ENCODE measurements around the gene KCNH3. TPM values are rescaled to one million over a fixed set of nuclear protein-coding genes. Genes with fewer than 3 reads are reported as not detected.

Gene KCNH3
- total and polyA plus RNA-seq, 2 donors (not counting 1 experiment from before 2014, with no cell fraction given) = 0.05 to 0.17 TPM

DNA sequence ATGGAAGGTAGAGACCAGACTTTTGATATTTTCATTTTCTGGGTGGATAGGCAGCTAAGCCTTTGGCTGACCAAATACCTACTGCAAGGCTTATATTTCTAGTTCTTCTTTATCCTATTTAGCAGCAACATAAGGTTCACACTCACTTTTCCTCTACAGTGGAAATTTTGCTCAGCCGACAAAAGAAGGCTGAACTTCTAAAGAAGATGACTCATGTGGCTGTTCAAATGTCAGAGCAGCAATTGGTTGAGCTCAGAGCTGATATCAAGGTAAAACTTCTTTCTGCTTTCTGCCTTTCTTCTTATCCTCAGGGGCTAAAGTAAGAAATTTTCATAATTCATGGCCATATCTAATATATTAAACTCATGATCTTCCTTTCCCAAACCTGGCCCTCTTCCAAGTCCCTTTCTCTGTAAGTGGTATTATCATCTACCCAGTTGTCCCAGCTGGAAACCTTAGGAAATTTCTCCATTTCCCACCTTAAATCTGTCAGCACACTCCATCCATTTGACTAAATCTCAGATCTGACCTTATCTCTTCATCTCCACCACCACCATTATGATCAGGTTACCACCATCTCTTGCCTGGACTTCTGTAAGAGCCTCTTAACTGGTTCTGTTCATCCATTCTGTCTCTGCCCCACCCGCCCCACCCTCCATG is 19.8 kb upstream of the KCNH3 start:
- Histone ChIP-seq H3K9me3 (ENCODE audit: control insufficient read depth, insufficient read depth, low read depth, low read length) (no peaks in the 10 kb centered on the region), H2AFZ (ENCODE audit: low read length) (no peak overlapping the region), H3K27me3 (ENCODE audit: control insufficient read depth, insufficient read depth, low read length) (no peaks in the 10 kb centered on the region), H3K4me3 (replicated peaks in 1 of 4; ENCODE audit: control extremely low read depth in 1 of 4, insufficient read depth in 1 of 4, low read depth in 3 of 4, low read length in 4 of 4) (no peak overlapping the region), H3K79me2 (ENCODE audit: control insufficient read depth, insufficient read depth, low read length) (no peaks in the 10 kb centered on the region), H3K4me2 (ENCODE audit: extremely low read depth, insufficient read depth, low read length) (no peak overlapping the region), H3K27ac (ENCODE audit: insufficient read depth, low read length) (no peak overlapping the region), H3K9ac (ENCODE audit: insufficient read depth, low read length) (no peak overlapping the region), H3K36me3 (ENCODE audit: control insufficient read depth, insufficient read depth, low read length) (no peaks in the 10 kb centered on the region), H4K20me1 (ENCODE audit: control insufficient read depth, extremely low read depth, insufficient read depth, low read length) (no peaks in the 10 kb centered on the region), H3K4me1 (ENCODE audit: control insufficient read depth, extremely low read depth, insufficient read depth, low read length) (peaks cover 5% of the 10 kb centered on the region)
- TF ChIP-seq, protein P1, sequence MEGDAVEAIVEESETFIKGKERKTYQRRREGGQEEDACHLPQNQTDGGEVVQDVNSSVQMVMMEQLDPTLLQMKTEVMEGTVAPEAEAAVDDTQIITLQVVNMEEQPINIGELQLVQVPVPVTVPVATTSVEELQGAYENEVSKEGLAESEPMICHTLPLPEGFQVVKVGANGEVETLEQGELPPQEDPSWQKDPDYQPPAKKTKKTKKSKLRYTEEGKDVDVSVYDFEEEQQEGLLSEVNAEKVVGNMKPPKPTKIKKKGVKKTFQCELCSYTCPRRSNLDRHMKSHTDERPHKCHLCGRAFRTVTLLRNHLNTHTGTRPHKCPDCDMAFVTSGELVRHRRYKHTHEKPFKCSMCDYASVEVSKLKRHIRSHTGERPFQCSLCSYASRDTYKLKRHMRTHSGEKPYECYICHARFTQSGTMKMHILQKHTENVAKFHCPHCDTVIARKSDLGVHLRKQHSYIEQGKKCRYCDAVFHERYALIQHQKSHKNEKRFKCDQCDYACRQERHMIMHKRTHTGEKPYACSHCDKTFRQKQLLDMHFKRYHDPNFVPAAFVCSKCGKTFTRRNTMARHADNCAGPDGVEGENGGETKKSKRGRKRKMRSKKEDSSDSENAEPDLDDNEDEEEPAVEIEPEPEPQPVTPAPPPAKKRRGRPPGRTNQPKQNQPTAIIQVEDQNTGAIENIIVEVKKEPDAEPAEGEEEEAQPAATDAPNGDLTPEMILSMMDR (conservative IDR thresholded peaks at IDR 0.05 in 1 of 2, IDR thresholded peaks at IDR 0.05 in 1 of 2; ENCODE audit: low read depth in 1 of 2, low read length in 2 of 2) = no peak
- no peak for TF ChIP-seq EZH2 (IDR thresholded peaks at IDR 0.05; ENCODE audit: low read length, missing control alignments)
- DNase-seq (ENCODE audit: low read depth in 2 of 2) = peak; percentile 53 to 63

DNA sequence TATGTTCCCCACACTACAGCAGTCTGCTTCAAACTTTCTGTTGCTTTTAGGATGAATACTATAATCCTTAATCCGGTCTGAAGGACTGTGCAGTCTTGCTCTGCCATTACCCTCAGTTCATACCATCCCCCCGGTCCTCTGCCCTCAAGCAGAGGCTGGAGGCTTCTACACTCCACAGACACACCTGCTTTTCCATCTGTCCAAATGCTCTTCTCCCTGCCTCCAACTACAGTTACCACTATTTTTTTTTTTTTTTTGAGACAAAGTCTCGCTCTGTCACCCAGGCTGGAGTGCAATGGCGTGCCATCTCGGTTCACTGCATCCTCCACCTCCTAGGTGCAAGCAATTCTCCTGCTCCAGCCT is 19.3 kb upstream of the KCNH3 start:
- Histone ChIP-seq H3K79me2 (ENCODE audit: control insufficient read depth, insufficient read depth, low read length) (no peaks in the 10 kb centered on the region), H3K4me2 (ENCODE audit: extremely low read depth, insufficient read depth, low read length) (no peak overlapping the region), H3K9ac (ENCODE audit: insufficient read depth, low read length) (no peak overlapping the region), H3K36me3 (ENCODE audit: control insufficient read depth, insufficient read depth, low read length) (peaks cover under 1% of the 10 kb centered on the region), H2AFZ (ENCODE audit: low read length) (no peak overlapping the region), H4K20me1 (ENCODE audit: control insufficient read depth, extremely low read depth, insufficient read depth, low read length) (no peaks in the 10 kb centered on the region), H3K27ac (ENCODE audit: insufficient read depth, low read length) (no peak overlapping the region), H3K9me3 (ENCODE audit: control insufficient read depth, insufficient read depth, low read depth, low read length) (no peaks in the 10 kb centered on the region), H3K4me3 (replicated peaks in 1 of 4; ENCODE audit: control extremely low read depth in 1 of 4, insufficient read depth in 1 of 4, low read depth in 3 of 4, low read length in 4 of 4) (no peak overlapping the region), H3K27me3 (ENCODE audit: control insufficient read depth, insufficient read depth, low read length) (no peaks in the 10 kb centered on the region), H3K4me1 (ENCODE audit: control insufficient read depth, extremely low read depth, insufficient read depth, low read length) (peaks cover 5% of the 10 kb centered on the region)
- DNase-seq (ENCODE audit: low read depth in 2 of 2) = no peak
- TF ChIP-seq, protein P1 (conservative IDR thresholded peaks at IDR 0.05 in 1 of 2, IDR thresholded peaks at IDR 0.05 in 1 of 2; ENCODE audit: low read depth in 1 of 2, low read length in 2 of 2) = no peak
- no peak for TF ChIP-seq EZH2 (IDR thresholded peaks at IDR 0.05; ENCODE audit: low read length, missing control alignments)

DNA sequence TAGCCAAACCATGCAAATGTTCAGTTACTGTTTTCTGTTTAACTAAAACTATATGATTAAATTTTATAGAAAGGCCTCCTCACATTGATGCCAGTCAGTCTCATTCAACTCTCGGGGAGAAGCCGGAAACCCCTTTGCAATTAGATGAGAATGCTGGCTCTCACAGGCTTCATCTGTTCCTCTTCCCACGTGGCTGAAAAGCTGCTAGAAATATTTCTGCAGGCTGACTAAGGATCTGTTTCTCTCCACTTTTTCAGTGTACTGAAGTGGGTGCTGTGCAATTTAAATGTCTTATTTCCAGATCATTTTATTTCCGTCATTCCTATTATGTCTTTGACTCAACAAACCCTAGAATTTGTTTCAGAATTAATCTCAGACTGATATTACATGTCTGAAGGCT is 17.4 kb upstream of the KCNH3 start:
- H3K79me2 ChIP-seq (ENCODE audit: control insufficient read depth, insufficient read depth, low read length) = no peaks in the 10 kb centered on the region
- peaks cover 2% of the 10 kb centered on the region for H3K4me1 ChIP-seq (ENCODE audit: control insufficient read depth, extremely low read depth, insufficient read depth, low read length)
- no peaks in the 10 kb centered on the region for H3K9me3 ChIP-seq (ENCODE audit: control insufficient read depth, insufficient read depth, low read depth, low read length)
- no peak overlapping the region for H3K4me2 ChIP-seq (ENCODE audit: extremely low read depth, insufficient read depth, low read length)
- DNase-seq (ENCODE audit: low read depth in 2 of 2) = no peak
- H4K20me1 ChIP-seq (ENCODE audit: control insufficient read depth, extremely low read depth, insufficient read depth, low read length) = no peaks in the 10 kb centered on the region
- H3K4me3 ChIP-seq (replicated peaks in 1 of 4; ENCODE audit: control extremely low read depth in 1 of 4, insufficient read depth in 1 of 4, low read depth in 3 of 4, low read length in 4 of 4) = no peak overlapping the region
- H2AFZ ChIP-seq (ENCODE audit: low read length) = no peak overlapping the region
- H3K9ac ChIP-seq (ENCODE audit: insufficient read depth, low read length) = no peak overlapping the region
- H3K27ac ChIP-seq (ENCODE audit: insufficient read depth, low read length) = no peak overlapping the region
- H3K27me3 ChIP-seq (ENCODE audit: control insufficient read depth, insufficient read depth, low read length) = no peaks in the 10 kb centered on the region
- H3K36me3 ChIP-seq (ENCODE audit: control insufficient read depth, insufficient read depth, low read length) = peaks cover 4% of the 10 kb centered on the region
- TF ChIP-seq EZH2 (IDR thresholded peaks at IDR 0.05; ENCODE audit: low read length, missing control alignments) = no peak
- TF ChIP-seq, protein P1 (conservative IDR thresholded peaks at IDR 0.05 in 1 of 2, IDR thresholded peaks at IDR 0.05 in 1 of 2; ENCODE audit: low read depth in 1 of 2, low read length in 2 of 2) = no peak
